GM18868 (cell line): ENCODE measurements around the gene TRAPPC12.
"Not testable (repeated sequence)": the region's sequence is repeated elsewhere in the genome, so short reads cannot be mapped to it uniquely, and the experiment has no call there.

Experiments used
- ATAC-seq: cut with Tn5 transposase; IDR thresholded peaks from one replicate; pipeline ENCODE4 v1.9.1; 2021; ENCODE audit warnings: mild to moderate bottlenecking, moderate library complexity; ENCODE audit not compliant: unreplicated experiment

The TRAPPC12 gene

DNA sequence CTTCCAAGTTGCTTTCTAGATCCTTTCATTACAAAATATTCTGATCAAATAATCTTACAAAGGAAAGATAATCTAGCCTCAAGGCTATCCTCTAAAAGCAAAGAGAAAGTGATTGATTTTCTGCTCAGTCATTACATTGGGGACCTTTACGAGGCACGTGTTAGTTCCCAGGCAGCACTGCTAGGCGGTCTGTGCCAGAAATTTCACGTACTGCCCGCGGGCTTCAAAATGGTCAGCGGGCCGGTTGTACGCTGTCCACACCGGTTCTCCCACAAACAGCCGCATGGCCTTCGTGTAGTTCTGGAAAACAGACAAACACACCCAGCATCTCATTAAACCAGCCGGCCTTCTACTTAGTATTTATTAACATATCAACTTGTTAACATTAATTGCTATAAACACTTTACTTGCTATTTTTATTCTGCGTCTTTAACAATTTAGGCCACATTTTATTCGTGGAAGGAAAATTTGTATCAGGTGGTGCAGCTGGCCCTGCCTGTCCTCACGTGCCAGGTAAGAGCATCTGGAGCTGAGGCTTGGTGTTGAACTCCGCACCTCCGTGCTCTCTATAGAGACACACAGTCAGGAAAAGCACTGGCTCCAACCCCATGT, 119.4 kb downstream of the TRAPPC12 start:
- ATAC-seq = no peak

GRCh38 chr2:3500326-3500899, 120.9 kb downstream of the TRAPPC12 start:
- ATAC-seq = no peak

DNA sequence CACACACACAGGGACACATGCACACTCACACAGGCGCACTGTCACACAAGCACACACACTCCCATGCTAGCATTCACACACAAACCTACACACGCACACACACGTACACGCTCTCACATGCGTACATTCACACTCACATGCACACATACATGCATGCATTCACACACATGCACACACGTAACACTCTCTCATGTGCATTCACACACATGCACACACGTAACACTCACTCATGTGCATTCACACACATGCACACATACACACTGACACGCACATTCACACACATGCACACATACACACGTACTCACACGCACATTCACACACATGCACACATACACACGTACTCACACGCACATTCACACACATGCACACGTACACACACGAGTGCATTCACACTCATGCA, 123.6 kb downstream of the TRAPPC12 start:
- no peak for ATAC-seq

- ATAC-seq = no peak
Measured at GRCh38 chr2:3503483-3503882, 124.0 kb downstream of the TRAPPC12 start.

- no peak for ATAC-seq
Measured at GRCh38 chr2:3504741-3505140, 125.2 kb downstream of the TRAPPC12 start.

DNA sequence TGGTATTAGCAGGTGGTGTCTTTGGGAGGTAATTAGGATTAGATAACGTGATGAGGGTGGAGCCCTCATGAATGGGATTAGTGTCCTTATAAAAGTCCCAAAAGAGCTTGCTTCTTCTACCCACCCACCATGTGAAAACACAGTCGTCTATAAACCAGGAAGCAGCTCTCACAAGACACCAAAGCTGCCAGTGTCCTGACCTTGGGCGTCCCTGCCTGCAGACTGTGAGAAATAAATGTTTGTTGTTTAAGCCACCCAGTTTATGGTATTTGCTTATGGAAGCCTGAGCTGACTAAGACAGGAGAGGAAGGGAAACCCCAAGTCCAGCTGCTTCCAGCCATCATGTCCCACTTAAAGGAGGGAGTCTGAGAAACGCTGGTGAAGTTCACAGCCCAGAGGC, 126.3 kb downstream of the TRAPPC12 start:
- ATAC-seq = peak; percentile 88

DNA sequence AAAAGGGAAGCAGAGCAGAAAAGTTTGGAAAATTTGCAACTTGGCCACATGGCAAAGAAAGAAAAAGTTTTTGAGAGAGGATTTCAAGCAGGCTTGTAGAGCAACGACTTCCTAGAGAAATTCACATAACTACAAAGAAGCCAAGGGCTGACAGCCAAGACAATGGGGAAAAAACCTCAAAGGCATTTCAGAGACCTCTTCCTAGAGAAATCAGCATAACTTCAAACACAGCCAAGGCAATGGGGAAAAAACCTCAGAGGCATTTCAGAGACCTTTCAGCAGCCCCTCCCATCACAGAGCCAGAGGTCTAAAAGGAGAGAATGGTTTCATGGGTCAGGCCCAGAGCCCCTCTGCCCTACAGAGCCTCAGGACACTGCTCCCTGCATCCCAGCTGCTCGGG, 132.6 kb downstream of the TRAPPC12 start:
- no peak for ATAC-seq

DNA sequence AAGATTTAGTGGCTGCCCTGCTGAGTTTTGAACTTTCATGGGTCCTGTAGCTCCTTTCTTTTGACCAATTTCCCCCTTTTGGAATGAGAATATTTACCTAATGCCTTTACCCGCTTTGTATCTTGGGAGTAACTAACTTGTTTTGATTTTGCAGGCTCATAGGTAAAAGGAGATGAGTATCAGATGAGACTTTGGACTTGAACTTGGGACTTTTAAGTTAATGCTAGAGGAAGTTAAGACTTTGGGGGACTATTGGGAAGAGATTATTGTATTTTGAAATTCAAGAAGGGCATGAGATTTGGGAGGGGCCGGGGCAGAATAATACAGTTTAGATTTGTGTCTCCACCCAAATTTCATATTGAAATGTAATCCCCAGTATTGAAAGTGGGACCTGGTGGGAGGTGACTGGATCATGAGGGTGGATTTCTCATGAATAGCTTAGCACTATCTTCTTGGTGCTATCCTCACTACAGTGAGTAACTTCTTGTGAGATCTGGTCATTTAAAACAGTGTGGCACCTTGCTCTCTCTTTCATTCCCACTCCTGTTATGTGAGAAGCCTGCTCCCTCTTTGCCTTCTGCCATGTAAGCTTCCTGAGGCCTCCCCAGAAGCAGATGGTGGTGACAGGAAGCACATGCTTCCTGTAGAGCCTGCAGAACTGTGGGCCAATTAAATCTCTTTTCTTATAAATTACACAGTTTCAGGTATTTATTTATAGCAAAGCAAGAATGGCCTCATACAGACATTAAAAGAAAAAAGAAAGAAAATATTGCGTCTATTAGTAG, 133.7 kb downstream of the TRAPPC12 start:
- no peak for ATAC-seq

- ATAC-seq = not testable (repeated sequence)
Measured at GRCh38 chr2:3515438-3515837, 135.9 kb downstream of the TRAPPC12 start.

DNA sequence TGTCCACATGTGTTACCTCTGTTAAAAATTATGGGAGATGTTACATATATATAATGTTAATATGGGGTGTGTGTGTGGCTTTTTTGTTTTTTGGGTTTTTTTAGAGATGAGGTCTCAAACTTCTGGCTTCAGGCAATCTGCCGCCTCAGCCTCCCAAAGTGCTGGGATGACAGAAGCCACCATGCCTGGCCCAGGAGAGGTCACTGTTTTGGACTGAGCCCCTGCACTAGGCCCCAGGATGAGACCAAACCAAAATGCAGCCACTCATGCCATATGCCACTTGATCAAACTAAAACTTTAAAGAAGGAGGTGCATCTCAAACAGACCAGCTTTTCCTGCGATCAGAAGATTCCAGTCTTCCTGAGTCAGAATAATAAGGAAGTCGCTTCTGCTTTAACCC, 137.3 kb downstream of the TRAPPC12 start:
- ATAC-seq = no peak

DNA sequence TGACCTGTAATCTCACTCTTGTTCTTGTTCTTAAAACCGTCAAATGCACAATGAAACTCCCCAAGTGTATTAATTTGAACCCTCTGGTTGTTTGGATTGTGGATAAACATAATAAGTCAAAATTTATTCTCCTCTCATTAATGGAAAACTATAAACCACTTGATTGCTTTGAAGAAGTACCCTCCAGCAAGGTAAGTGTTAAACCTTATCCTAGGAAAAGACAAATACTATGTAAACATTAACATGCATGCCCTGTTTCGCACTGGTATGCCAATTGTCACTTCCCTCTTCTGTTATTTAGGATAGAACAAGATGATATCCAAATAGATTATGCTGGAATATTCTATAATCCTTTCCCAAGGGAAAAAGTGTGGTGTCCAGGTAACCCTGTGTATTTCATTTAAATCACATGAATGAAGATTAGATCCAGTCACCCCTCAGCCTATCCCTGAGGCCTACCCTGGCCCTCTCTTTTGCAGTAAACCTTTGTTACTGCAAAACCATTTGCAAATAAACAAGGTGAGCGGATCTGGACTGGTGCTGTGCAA, 138.5 kb downstream of the TRAPPC12 start:
- no peak for ATAC-seq

DNA sequence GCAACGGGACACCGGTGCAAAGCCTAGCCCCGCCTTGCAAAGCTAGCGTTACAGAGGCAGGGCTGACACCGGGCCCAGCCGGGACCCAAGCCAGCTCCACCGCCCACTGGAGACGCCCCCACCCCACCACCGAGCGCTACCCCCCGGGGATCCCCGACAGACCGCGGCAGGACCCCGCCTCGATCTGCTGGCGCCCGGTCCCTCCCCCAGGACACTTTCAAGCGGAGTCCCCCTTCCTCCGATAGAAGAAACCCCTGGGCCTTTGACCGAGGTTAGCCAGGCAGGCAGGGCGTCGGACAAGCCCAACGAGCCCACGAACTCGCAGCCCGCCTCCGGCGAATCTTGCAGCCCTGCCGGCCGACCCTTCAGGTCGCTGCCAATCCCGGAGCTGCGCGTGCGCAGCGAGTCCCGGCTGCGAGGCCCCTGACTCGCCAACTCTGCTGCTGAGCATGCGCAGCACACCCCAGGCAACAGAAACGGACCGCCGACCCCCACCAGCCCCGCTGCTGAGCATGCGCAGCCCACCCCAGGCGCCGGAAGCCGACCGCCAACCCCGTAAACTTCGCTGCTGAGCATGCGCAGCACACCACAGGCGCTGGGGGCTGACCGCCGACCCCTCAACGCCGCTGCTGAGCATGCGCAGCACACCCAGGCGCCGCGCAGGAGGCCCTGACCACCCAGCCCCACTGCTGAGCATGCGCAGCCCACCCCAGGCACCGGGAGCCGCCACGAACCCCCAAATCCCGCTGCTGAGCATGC, 139.2 kb downstream of the TRAPPC12 start:
- ATAC-seq = peak; percentile 72

DNA sequence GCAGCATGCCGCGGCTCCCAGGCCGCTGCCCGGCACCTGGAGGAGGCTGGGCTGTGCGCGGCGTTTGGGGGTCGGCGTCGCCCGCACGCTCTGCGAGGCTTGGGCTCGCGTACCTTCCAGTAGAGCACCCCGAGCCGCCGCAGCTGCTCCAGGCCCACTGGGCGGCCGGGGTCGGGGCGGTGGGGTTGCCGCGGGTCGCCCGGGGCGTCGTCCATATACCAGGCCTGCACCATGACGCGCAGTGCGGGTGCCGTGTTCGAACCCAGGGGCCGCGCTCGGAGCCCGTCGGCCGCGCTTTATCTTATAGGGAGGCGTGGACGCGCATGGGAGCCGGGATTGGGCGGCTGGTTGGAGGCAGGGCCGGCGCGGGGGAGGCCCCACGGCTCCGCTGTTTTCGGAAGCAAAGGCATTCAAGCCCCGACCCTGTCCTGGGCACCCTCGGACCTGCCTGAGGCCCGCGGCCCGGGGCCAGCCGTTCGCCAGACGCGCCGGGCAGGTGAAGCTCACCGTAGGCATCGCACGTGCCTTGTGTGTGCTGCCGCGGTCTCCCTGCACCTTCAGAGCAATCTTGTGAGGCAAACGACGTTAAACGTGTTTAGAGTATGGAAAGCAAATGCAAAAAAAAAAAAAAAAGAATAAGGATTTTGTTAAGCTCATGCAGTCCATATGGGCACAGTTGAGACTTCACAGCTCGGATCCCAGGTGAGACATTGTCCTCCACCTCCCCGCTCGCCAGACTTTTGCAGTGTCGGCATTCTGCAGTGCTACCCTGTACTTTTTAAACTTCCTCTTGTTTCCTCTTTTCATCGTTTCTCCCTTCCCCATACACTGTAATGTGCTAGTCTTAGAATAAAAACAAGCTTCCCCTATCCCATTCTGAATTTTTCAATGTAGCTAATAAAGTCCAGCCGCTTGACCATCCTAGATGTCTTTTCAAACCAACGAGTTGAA, 140.0 kb downstream of the TRAPPC12 start, which contains the start of gene ADI1:
TSS of gene ADI1 (minus strand) at position 277 of the 951 bp plus-strand sequence. CDS start at position 233, 44 bp downstream.
- peak; percentile 64 for ATAC-seq

DNA sequence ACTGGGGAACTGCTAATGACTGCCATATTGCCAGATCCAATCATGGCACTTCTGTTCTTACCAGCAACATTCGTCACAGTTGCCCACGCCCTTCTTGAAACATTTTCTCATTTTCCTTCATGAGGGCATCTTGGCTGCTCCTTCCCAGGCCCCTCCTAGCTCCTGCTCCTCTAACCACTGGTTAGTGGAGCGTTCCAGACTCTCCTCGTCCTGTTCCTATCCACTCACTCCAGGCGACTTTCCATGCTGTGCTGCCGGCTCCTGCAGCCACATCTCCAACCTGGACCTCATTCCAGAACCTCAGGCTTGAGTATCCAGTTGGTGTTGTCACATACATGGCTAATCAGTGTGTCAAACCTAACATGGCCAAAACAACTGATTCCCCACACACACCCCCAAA, 141.1 kb downstream of the TRAPPC12 start:
- ATAC-seq = no peak

DNA sequence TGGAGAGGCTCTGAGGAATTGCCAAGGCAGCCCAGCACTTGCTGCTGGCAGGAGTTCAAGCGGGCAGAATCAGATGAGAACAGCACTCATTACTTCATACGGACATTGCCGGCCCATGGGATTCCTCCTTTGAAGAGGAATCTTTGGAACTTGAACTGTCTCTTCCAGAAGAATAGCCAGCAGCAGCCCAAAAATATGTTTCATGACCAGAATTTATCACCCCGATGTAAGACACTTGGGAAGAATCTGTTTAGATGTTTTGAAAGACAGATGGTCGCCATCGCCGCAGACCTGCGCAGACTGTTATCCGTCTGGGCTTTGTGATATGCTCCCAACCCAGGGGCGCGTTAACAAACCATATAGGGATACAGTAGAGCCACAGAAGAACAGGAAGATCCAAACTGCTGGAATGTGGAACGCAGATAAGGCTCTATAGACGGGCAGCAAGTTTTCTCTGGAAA, 143.5 kb downstream of the TRAPPC12 start:
- ATAC-seq = no peak

DNA sequence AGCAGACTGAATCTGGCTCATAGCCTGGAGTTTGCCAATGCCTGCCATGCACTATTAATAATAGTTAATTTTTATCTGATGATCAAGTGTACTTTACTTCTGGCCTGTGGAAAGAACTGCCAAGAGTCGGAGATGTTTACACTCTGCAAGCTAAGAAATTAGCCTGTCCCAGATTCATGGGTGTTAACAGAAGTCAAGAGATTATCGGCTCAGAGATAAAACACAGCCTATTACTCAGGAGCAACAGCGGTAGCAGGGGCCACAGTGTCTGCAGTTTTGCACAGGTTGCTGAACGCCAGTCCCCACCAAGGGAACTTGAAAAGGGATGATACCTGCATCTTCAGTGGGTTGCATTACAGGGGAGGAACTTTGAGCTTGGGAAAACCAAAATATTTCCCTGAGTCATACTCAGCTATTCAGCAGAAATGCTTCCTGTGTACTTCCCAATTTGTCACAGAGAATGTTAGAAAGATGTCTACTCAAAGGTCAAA, 144.1 kb downstream of the TRAPPC12 start:
- no peak for ATAC-seq

- ATAC-seq = no peak
Measured at GRCh38 chr2:3526871-3527270, 147.4 kb downstream of the TRAPPC12 start.

DNA sequence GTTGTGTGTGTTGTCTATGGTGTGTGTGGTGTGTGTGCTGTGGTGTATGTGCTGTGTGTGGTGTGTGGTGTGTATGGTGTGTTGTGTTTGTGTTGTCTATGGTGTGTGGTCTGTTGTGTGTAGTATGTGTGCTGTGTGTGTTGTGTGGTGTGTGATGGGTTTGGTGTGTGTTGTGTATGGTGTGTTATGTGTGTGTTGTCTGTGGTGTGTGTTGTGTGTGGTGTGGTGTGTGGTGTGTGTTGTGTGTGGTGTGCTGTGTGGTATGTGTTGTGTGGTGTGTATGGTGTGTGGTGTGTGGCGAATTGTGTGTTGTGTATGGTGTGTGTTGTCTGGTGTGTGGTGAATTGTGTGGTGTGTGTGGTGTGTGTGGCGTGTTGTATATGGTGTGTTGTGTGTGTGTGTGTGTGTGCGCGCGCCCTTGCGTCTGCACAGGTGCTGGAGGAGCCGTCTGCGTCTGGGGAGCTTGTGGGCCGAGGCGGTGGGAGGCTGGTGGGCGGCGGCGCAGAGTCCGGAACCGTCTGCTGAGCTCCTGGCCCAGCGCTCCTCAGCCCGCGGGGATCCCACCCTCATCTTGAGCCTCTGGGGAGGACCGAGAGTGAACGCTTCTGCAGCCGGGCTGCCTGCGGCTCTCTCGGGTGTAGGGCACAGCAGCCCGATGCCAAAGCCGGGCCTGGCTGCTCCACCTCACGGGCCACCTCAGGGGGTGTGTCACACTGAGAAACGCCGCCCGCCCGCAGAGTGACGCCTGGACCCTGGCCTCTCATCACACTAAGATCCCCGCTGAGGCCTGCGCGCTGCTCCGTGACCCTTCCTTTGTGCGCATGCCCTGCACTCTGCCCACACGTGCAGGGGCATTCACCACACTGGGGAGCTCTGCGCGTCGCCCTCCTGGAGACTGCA, 148.6 kb downstream of the TRAPPC12 start:
- no peak for ATAC-seq
